ENCODE results near the gene NLRP4.

DNA sequence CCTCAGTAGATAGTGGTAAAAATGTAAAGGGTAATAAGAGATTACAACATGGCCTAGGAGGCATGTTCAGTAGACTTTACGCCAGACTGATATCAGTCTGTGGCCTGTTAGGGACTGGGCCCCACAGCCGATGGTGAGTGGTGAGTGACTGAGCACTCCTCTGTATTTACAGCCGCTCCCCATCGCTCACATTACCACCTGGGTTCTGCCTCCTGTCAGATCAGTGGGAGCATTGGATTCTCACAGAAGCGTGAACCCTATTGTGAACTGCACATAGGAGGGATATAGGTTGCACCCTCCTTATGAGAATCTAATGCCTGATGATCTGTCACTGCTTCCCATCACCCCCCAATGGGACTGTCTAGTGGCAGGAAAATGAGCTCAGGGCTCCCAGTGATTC, 22.4 kb upstream of the NLRP4 start:
- TF ChIP-seq, protein P1, sequence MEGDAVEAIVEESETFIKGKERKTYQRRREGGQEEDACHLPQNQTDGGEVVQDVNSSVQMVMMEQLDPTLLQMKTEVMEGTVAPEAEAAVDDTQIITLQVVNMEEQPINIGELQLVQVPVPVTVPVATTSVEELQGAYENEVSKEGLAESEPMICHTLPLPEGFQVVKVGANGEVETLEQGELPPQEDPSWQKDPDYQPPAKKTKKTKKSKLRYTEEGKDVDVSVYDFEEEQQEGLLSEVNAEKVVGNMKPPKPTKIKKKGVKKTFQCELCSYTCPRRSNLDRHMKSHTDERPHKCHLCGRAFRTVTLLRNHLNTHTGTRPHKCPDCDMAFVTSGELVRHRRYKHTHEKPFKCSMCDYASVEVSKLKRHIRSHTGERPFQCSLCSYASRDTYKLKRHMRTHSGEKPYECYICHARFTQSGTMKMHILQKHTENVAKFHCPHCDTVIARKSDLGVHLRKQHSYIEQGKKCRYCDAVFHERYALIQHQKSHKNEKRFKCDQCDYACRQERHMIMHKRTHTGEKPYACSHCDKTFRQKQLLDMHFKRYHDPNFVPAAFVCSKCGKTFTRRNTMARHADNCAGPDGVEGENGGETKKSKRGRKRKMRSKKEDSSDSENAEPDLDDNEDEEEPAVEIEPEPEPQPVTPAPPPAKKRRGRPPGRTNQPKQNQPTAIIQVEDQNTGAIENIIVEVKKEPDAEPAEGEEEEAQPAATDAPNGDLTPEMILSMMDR (conservative IDR thresholded peaks at IDR 0.05; ENCODE audit: low read depth, low read length), result no peak
- no peak for TF ChIP-seq EZH2 (IDR thresholded peaks at IDR 0.05; ENCODE audit: borderline replicate concordance, low read depth, low read length, poor library complexity, severe bottlenecking)
